ENCODE data around the gene ESAM. TPM values are rescaled to one million over a fixed set of nuclear protein-coding genes. Genes with fewer than 3 reads are reported as not detected.

The ESAM gene
- polyA plus RNA-seq, 3 donors = 56.1 to 72.4 (median 68.1) TPM

GRCh38 chr11:124717786-124718651, 44.1 kb downstream of the ESAM start:
- peak in 1 of 11 donors; percentile 28 for DNase-seq (ENCODE audit: extremely low read depth in 1 of 11, low read depth in 9 of 11, low spot score in 4 of 11)

- no peak for DNase-seq (ENCODE audit: extremely low read depth in 1 of 11, low read depth in 9 of 11, low spot score in 4 of 11)
Measured at GRCh38 chr11:124717421-124717785, 44.7 kb downstream of the ESAM start.

GRCh38 chr11:124716591-124716990, 45.5 kb downstream of the ESAM start:
- no peak for DNase-seq (ENCODE audit: extremely low read depth in 1 of 11, low read depth in 9 of 11, low spot score in 4 of 11)

DNA sequence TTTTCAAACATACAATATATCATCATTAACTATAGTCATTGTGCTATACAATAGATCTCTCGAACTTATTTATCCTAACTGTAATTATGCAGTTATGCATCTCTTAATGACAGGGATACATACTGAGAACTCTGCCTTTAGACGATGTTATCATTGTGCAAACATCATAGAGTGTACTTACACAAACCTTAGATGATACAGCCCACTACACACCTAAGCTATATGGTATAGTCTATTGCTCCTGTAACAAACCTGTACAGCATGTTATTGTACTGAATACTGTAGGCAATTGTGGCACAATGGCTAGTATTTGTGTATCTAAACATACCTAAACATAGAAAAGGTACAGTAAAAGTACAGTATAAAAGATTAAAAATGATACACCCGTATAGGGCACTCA, 49.7 kb downstream of the ESAM start:
- DNase-seq (ENCODE audit: extremely low read depth in 1 of 11, low read depth in 9 of 11, low spot score in 4 of 11) = no peak

- DNase-seq (ENCODE audit: extremely low read depth in 1 of 11, low read depth in 9 of 11, low spot score in 4 of 11) = no peak
Measured at GRCh38 chr11:124707829-124708228, 54.3 kb downstream of the ESAM start.

Other genes starting within 250 kb of the ESAM start
- not detected for gene OR8B12, start 218.6 kb downstream of the ESAM start, polyA plus RNA-seq (ENCODE audit: insufficient read length in 3 of 3)
- under 1 TPM in 1 of 3 donors, not detected in 2; 0.03 TPM for gene OR8A1, start 192.3 kb downstream of the ESAM start, polyA plus RNA-seq (ENCODE audit: insufficient read length in 3 of 3)
- not detected for gene PANX3, start 150.9 kb downstream of the ESAM start, polyA plus RNA-seq (ENCODE audit: insufficient read length in 3 of 3)
- 10 to 100 TPM; 25.9 to 41.5 (median 30.3) TPM for gene TBRG1, start 139.4 kb downstream of the ESAM start, polyA plus RNA-seq (ENCODE audit: insufficient read length in 3 of 3)
- 10 to 100 TPM; 27.0 to 33.5 (median 31.9) TPM for gene SIAE, start 88.6 kb downstream of the ESAM start, polyA plus RNA-seq (ENCODE audit: insufficient read length in 3 of 3)
- gene SPA17, start 88.4 kb downstream of the ESAM start, polyA plus RNA-seq (ENCODE audit: insufficient read length in 3 of 3) = 10 to 100 TPM; 20.1 to 28.4 (median 21.8) TPM
- 10 to 100 TPM; 14.3 to 26.3 (median 18.8) TPM for gene NRGN, start 22.3 kb downstream of the ESAM start, polyA plus RNA-seq (ENCODE audit: insufficient read length in 3 of 3)
- gene VSIG2, start 10.0 kb downstream of the ESAM start, polyA plus RNA-seq (ENCODE audit: insufficient read length in 3 of 3) = 1 to 10 TPM; 4.9 to 7.1 (median 5.9) TPM
- gene MSANTD2, start 38.1 kb upstream of the ESAM start, polyA plus RNA-seq (ENCODE audit: insufficient read length in 3 of 3) = 10 to 100 TPM; 26.5 to 42.6 (median 30.0) TPM
- gene ROBO3, start 103.1 kb upstream of the ESAM start, polyA plus RNA-seq (ENCODE audit: insufficient read length in 3 of 3) = 10 to 100 TPM; 18.6 to 34.6 (median 22.7) TPM
- gene ROBO4, start 135.6 kb upstream of the ESAM start, polyA plus RNA-seq (ENCODE audit: insufficient read length in 3 of 3) = 10 to 100 TPM; 16.2 to 21.6 (median 20.0) TPM
- gene HEPN1, start 157.0 kb upstream of the ESAM start, polyA plus RNA-seq (ENCODE audit: insufficient read length in 3 of 3) = 1 to 10 TPM in 2 of 3 donors, under 1 TPM in 1; 0.91 to 1.9 (median 1.1) TPM
- 1 to 10 TPM; 1.5 to 3.1 (median 1.7) TPM for gene HEPACAM, start 173.8 kb upstream of the ESAM start, polyA plus RNA-seq (ENCODE audit: insufficient read length in 3 of 3)
- 1 to 10 TPM; 3.6 to 4.1 (median 4.0) TPM for gene CCDC15, start 191.9 kb upstream of the ESAM start, polyA plus RNA-seq (ENCODE audit: insufficient read length in 3 of 3)

Data from renal cortex interstitium (tissue), 11 donors.